CD14-positive monocyte (primary cell): ENCODE measurements around the gene DBR1. TPM values are rescaled to one million over a fixed set of nuclear protein-coding genes. Genes with fewer than 3 reads are reported as not detected.

Experiments
- DNase-seq, 3 donors: peaks; one replicate each; pipeline ENCODE4 v3.0.0-alpha.2; 2011 to 2022
- H2AFZ ChIP-seq: 2 replicates; pipeline ENCODE4 v1.6.0; 2012; ENCODE audit warnings: mild to moderate bottlenecking, low read depth, low read length, inconsistent platforms; ENCODE audit not compliant: insufficient read depth, poor library complexity, severe bottlenecking
- H3K27ac ChIP-seq, 2 donors: 1 replicate in 1 of 2; 2 replicates in 1 of 2; pipeline ENCODE4 v1.5.1; 2012 to 2013; ENCODE audit warnings: low read length in 2 of 2, control low read depth in 1 of 2, inconsistent platforms in 1 of 2, low read depth in 1 of 2, mild to moderate bottlenecking in 1 of 2
- H3K27me3 ChIP-seq, 2 donors: one replicate each; pipeline versions ENCODE4 v1.6.0 to v1.6.1; 2011 to 2013; ENCODE audit warnings: low read length in 2 of 2; ENCODE audit not compliant: control insufficient read depth in 2 of 2, insufficient read depth in 2 of 2
- H3K36me3 ChIP-seq, 2 donors: replicated peaks in 1 of 2; 1 replicate in 1 of 2; 2 replicates in 1 of 2; pipeline versions ENCODE4 v1.5.1 to v1.6.1; 2012 to 2013; ENCODE audit warnings: low read length in 2 of 2, control low read depth in 1 of 2, inconsistent platforms in 1 of 2, mild to moderate bottlenecking in 1 of 2; ENCODE audit not compliant: insufficient read depth in 2 of 2, control insufficient read depth in 1 of 2
- H3K4me1 ChIP-seq, 2 donors: 1 replicate in 1 of 2; 2 replicates in 1 of 2; pipeline versions ENCODE4 v1.5.1 to v1.6.1; 2012 to 2013; ENCODE audit warnings: low read length in 2 of 2, control low read depth in 1 of 2, inconsistent platforms in 1 of 2, mild to moderate bottlenecking in 1 of 2, moderate library complexity in 1 of 2; ENCODE audit not compliant: insufficient read depth in 2 of 2, control insufficient read depth in 1 of 2
- H3K4me2 ChIP-seq: replicated peaks from 2 replicates; pipeline ENCODE3; 2012; ENCODE audit warnings: low read length, moderate library complexity, mild to moderate bottlenecking; ENCODE audit not compliant: poor library complexity, severe bottlenecking; ENCODE audit errors: extremely low read depth
- H3K4me3 ChIP-seq, 3 experiments: fragments of 200-600 bp in 1 of 3; sonication (generic) in 1 of 3; replicated peaks in 1 of 3; 1 replicate in 2 of 3; 2 replicates in 1 of 3; pipeline ENCODE4 v1.5.1; 2011 to 2013; ENCODE audit warnings: low read length in 3 of 3, mild to moderate bottlenecking in 3 of 3, control low read depth in 2 of 3, low read depth in 2 of 3, inconsistent platforms in 1 of 3, moderate library complexity in 1 of 3
- H3K79me2 ChIP-seq: 2 replicates; pipeline ENCODE4 v1.6.0; 2012; ENCODE audit warnings: mild to moderate bottlenecking, control low read depth, inconsistent platforms, low read length, moderate library complexity; ENCODE audit not compliant: insufficient read depth
- H3K9ac ChIP-seq: 2 replicates; pipeline ENCODE4 v1.6.0; 2017; ENCODE audit warnings: low read length, mild to moderate bottlenecking; ENCODE audit not compliant: insufficient read depth, poor library complexity, severe bottlenecking
- H3K9me3 ChIP-seq, 2 donors: replicated peaks in 1 of 2; 1 replicate in 1 of 2; 2 replicates in 1 of 2; pipeline versions ENCODE4 v1.5.1 to v1.6.1; 2012 to 2013; ENCODE audit warnings: low read length in 2 of 2, control low read depth in 1 of 2; ENCODE audit not compliant: control insufficient read depth in 1 of 2, insufficient read depth in 1 of 2
- H4K20me1 ChIP-seq: 2 replicates; pipeline ENCODE4 v1.6.0; 2012; ENCODE audit warnings: mild to moderate bottlenecking, low read length, control low read depth, moderate library complexity; ENCODE audit not compliant: insufficient read depth
- H3K27ac Mint-ChIP-seq, 7 donors: one replicate each; pipeline ENCODE4 v1.8.0; 2020; ENCODE audit warnings: mild to moderate bottlenecking in 7 of 7, mixed read lengths in 7 of 7, moderate library complexity in 6 of 7, inconsistent platforms in 2 of 7
- H3K27me3 Mint-ChIP-seq, 3 donors: one replicate each; pipeline ENCODE4 v1.8.0; 2021 to 2022; ENCODE audit warnings: low read depth in 3 of 3, mild to moderate bottlenecking in 3 of 3, mixed read lengths in 3 of 3, moderate library complexity in 3 of 3, inconsistent platforms in 1 of 3
- H3K36me3 Mint-ChIP-seq, 2 donors: one replicate each; pipeline ENCODE4 v1.8.0; 2020; ENCODE audit warnings: mixed read lengths in 2 of 2, inconsistent platforms in 1 of 2, mild to moderate bottlenecking in 1 of 2
- H3K4me1 Mint-ChIP-seq: one replicate; pipeline ENCODE4 v1.8.0; 2020; ENCODE audit warnings: mild to moderate bottlenecking, mixed read lengths
- H3K4me3 Mint-ChIP-seq, 2 donors: one replicate each; pipeline ENCODE4 v1.8.0; 2020; ENCODE audit warnings: mild to moderate bottlenecking in 2 of 2, mixed read lengths in 2 of 2, moderate library complexity in 1 of 2
- H3K9me3 Mint-ChIP-seq, 7 donors: one replicate each; pipeline ENCODE4 v1.8.0; 2020 to 2022; ENCODE audit warnings: mixed read lengths in 7 of 7, mild to moderate bottlenecking in 6 of 7, moderate library complexity in 6 of 7, inconsistent platforms in 2 of 7
- WGBS: methylation state at CpG from one replicate; pipeline ENCODE4 v1.1.5; 2013; ENCODE audit warnings: missing lambda C conversion rate; ENCODE audit not compliant: insufficient coverage; 5-methylcytosine and 5-hydroxymethylcytosine counted together
- intact Hi-C, 2 donors: fragments of 100-400 bp; cut with micrococcal nuclease; formaldehyde crosslinking; loops; one replicate each; pipeline versions ENCODE4 v1.15.0 to v1.15.1; 2023
- polyA plus RNA-seq, 3 donors: library from polyadenylated mRNA; depleted of rRNA in 1 of 3; unstranded in 2 of 3; stranded (reverse) in 1 of 3; fragments of 300-500 nt in 2 of 3; fragments of >200 nt in 1 of 3; fragmentation: Illumina TruSeq in 2 of 3; gene quantifications; 1 replicate in 2 of 3; 2 replicates in 1 of 3; pipeline ENCODE4 v1.2.3, GENCODE V29; 2012 to 2021
- TF ChIP-seq, protein P1 (sequence below): fragments of 200-600 bp; IDR thresholded peaks from one replicate; pipeline ENCODE4 v1.8.0; 2022; ENCODE audit warnings: antibody characterized with exemption, mild to moderate bottlenecking

The DBR1 gene
- polyA plus RNA-seq, 3 donors: 4.8 to 7.5 (median 5.6) TPM

- H3K4me2 ChIP-seq: no peak overlapping the region
- no peak for DNase-seq
- no peaks in the 10 kb centered on the region for H3K27me3 ChIP-seq
- H3K27ac ChIP-seq: no peak overlapping the region
- TF ChIP-seq, protein P1, sequence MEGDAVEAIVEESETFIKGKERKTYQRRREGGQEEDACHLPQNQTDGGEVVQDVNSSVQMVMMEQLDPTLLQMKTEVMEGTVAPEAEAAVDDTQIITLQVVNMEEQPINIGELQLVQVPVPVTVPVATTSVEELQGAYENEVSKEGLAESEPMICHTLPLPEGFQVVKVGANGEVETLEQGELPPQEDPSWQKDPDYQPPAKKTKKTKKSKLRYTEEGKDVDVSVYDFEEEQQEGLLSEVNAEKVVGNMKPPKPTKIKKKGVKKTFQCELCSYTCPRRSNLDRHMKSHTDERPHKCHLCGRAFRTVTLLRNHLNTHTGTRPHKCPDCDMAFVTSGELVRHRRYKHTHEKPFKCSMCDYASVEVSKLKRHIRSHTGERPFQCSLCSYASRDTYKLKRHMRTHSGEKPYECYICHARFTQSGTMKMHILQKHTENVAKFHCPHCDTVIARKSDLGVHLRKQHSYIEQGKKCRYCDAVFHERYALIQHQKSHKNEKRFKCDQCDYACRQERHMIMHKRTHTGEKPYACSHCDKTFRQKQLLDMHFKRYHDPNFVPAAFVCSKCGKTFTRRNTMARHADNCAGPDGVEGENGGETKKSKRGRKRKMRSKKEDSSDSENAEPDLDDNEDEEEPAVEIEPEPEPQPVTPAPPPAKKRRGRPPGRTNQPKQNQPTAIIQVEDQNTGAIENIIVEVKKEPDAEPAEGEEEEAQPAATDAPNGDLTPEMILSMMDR: no peak
- H3K9ac ChIP-seq: no peak overlapping the region
- WGBS: 94% methylated on average over 3 of the region's 5 CpGs
- H3K9me3 Mint-ChIP-seq: no peaks in the 10 kb centered on the region
- H4K20me1 ChIP-seq: peaks cover 87% of the 10 kb centered on the region
- no peaks in the 10 kb centered on the region for H3K27me3 Mint-ChIP-seq
- peaks cover 97% of the 10 kb centered on the region for H3K79me2 ChIP-seq
- peaks cover 7 to 21% of the 10 kb centered on the region in 2 donors for H3K36me3 Mint-ChIP-seq
- no peak overlapping the region for H3K27ac Mint-ChIP-seq
- H3K4me1 ChIP-seq: peaks cover 4 to 16% of the 10 kb centered on the region in 2 donors
- H3K4me3 ChIP-seq: no peak overlapping the region
- H3K4me3 Mint-ChIP-seq: no peak overlapping the region
- H2AFZ ChIP-seq: no peak overlapping the region
- peaks cover 2 to 4% of the 10 kb centered on the region in 2 donors for H3K36me3 ChIP-seq
- no peaks in the 10 kb centered on the region for H3K9me3 ChIP-seq
- intact Hi-C loops: no loop called here
- H3K4me1 Mint-ChIP-seq: peaks cover 17% of the 10 kb centered on the region
Measured at GRCh38 chr3:138197058-138197457, 22.3 kb upstream of the DBR1 start.

DNA sequence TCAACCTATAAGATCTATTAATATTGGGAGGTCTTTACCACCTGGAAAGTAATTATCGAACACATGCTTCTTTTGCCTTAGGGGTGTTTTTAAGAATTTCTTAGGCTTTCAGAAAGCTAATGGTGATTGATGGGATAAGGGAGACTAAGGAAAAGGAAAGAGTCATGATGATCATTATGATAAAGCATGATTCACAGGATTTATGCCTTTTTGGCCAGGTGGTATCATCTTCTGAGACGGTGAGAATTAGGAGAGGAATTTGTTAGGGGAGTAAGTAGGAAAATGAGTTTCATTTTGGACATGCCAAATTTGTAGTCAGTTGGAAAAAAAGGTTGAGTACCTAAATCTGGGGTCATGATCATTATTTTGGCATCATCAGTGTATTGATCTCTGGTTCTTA, 21.3 kb upstream of the DBR1 start:
- peaks cover 83% of the 10 kb centered on the region for H4K20me1 ChIP-seq

More for the DNA sequence above, 21.3 kb upstream of the DBR1 start:
- H3K4me3 ChIP-seq: no peak overlapping the region
- H3K4me2 ChIP-seq: no peak overlapping the region
- peaks cover 8 to 11% of the 10 kb centered on the region in 2 donors for H3K36me3 ChIP-seq
- peaks cover 97% of the 10 kb centered on the region for H3K79me2 ChIP-seq
- no peaks in the 10 kb centered on the region for H3K9me3 ChIP-seq
- intact Hi-C loops: no loop called here
- no peak overlapping the region for H2AFZ ChIP-seq
- no peak overlapping the region for H3K27ac ChIP-seq
- WGBS: 100% methylated on average over 1 of the region's 2 CpGs
- H3K27me3 ChIP-seq: no peaks in the 10 kb centered on the region
- peaks cover 4 to 16% of the 10 kb centered on the region in 2 donors for H3K4me1 ChIP-seq
- Mint-ChIP-seq H3K4me3 (no peak overlapping the region), H3K27ac (no peak overlapping the region), H3K4me1 (peaks cover 19% of the 10 kb centered on the region), H3K9me3 (no peaks in the 10 kb centered on the region), H3K27me3 (no peaks in the 10 kb centered on the region), H3K36me3 (peaks cover 12 to 19% of the 10 kb centered on the region in 2 donors)
- TF ChIP-seq, protein P1: no peak
- H3K9ac ChIP-seq: no peak overlapping the region
- DNase-seq: no peak
